OCI-LY7 (cell line): ENCODE data around the gene PIGA.

ENCODE experiments used
- CTCF ChIP-seq: fragments of 200-600 bp; sonication (generic); conservative IDR thresholded peaks from 2 replicates; pipeline ENCODE4 v1.5.1; 2014; ENCODE audit warnings: mild to moderate bottlenecking, antibody characterized with exemption, low read length, moderate library complexity, mixed read lengths
- EZH2phosphoT487 ChIP-seq: fragments of 200-600 bp; sonication (generic); IDR thresholded peaks from 2 replicates; pipeline ENCODE4 v1.6.1; 2018; ENCODE audit warnings: low read depth, borderline replicate concordance, mild to moderate bottlenecking, mixed run types, antibody characterized with exemption, low read length, moderate library complexity, mixed read lengths

- TF ChIP-seq CTCF (no peak), EZH2phosphoT487 (no peak)
These were observed 60.4 kb downstream of the PIGA start for GRCh38 chrX:15274946-15275345.
